Neural progenitor cell (in vitro differentiated cells): ENCODE data around the gene CELF4. TPM values are rescaled to one million over a fixed set of nuclear protein-coding genes. Genes with fewer than 3 reads are reported as not detected.
A peak's percentile ranks its signal among the peaks of the same experiment; 100 is the strongest.

Source experiments
- DNase-seq: peaks from one replicate; pipeline ENCODE4 v3.0.0-alpha.2; 2016; ENCODE audit warnings: low spot score
- H2AFZ ChIP-seq: fragments of 200-600 bp; sonication (generic); replicated peaks from 2 replicates; pipeline ENCODE4 v1.6.1; 2016; ENCODE audit warnings: antibody characterized with exemption
- H3F3A ChIP-seq: fragments of 200-600 bp; sonication (generic); 2 replicates; pipeline ENCODE4 v1.6.1; 2016; ENCODE audit warnings: antibody characterized with exemption, low read depth
- H3K27ac ChIP-seq: fragments of 200-600 bp; sonication (generic); 2 replicates; pipeline ENCODE4 v1.5.1; 2016; ENCODE audit warnings: mild to moderate bottlenecking
- H3K27me3 ChIP-seq: fragments of 200-600 bp; sonication (generic); 2 replicates; pipeline ENCODE4 v1.6.1; 2016; ENCODE audit warnings: mild to moderate bottlenecking, moderate library complexity
- H3K36me3 ChIP-seq: fragments of 200-600 bp; sonication (generic); 2 replicates; pipeline ENCODE4 v1.5.1; 2016
- H3K4me1 ChIP-seq: fragments of 200-600 bp; sonication (generic); 2 replicates; pipeline ENCODE4 v1.6.1; 2016; ENCODE audit warnings: mixed run types
- H3K4me2 ChIP-seq: fragments of 200-600 bp; sonication (generic); 2 replicates; pipeline ENCODE4 v1.6.1; 2016
- H3K4me3 ChIP-seq: fragments of 200-600 bp; sonication (generic); 2 replicates; pipeline ENCODE4 v1.5.1; 2016
- H3K79me2 ChIP-seq: fragments of 200-600 bp; sonication (generic); 2 replicates; pipeline ENCODE4 v1.6.1; 2016; ENCODE audit warnings: low read depth
- H3K9ac ChIP-seq: fragments of 200-600 bp; sonication (generic); 2 replicates; pipeline ENCODE4 v1.6.1; 2016
- H3K9me3 ChIP-seq: fragments of 200-600 bp; sonication (generic); 2 replicates; pipeline ENCODE4 v1.5.1; 2016; ENCODE audit warnings: low read depth
- H4K20me1 ChIP-seq: fragments of 200-600 bp; sonication (generic); 2 replicates; pipeline ENCODE4 v1.6.1; 2016; ENCODE audit warnings: low read depth
- H3K27ac Mint-ChIP-seq: 3 replicates; pipeline ENCODE4 v1.8.0; 2021; ENCODE audit warnings: mixed read lengths
- H3K27me3 Mint-ChIP-seq: 2 replicates; pipeline ENCODE4 v1.8.0; 2022; ENCODE audit warnings: low read depth, mild to moderate bottlenecking, inconsistent platforms, moderate library complexity, mixed read lengths; ENCODE audit not compliant: insufficient read depth
- H3K36me3 Mint-ChIP-seq: 3 replicates; pipeline ENCODE4 v1.8.0; 2021; ENCODE audit warnings: mixed read lengths
- H3K4me1 Mint-ChIP-seq: 3 replicates; pipeline ENCODE4 v1.8.0; 2021; ENCODE audit warnings: mixed read lengths
- H3K4me3 Mint-ChIP-seq: 3 replicates; pipeline ENCODE4 v1.8.0; 2021; ENCODE audit warnings: mild to moderate bottlenecking, moderate library complexity, mixed read lengths
- H3K9me3 Mint-ChIP-seq: 3 replicates; pipeline ENCODE4 v1.8.0; 2020; ENCODE audit warnings: mixed read lengths
- EZH2 ChIP-seq: fragments of 200-600 bp; sonication (generic); IDR thresholded peaks from 2 replicates; pipeline ENCODE4 v1.6.1; 2017; ENCODE audit warnings: antibody characterized with exemption, mild to moderate bottlenecking, moderate library complexity
- EZH2phosphoT487 ChIP-seq: fragments of 200-600 bp; sonication (generic); IDR thresholded peaks from 2 replicates; pipeline ENCODE4 v1.6.1; 2017; ENCODE audit warnings: antibody characterized with exemption
- total RNA-seq: library from RNA; depleted of rRNA; stranded (reverse); fragments of >200 nt; gene quantifications from 2 replicates; pipeline ENCODE4 v1.2.3, GENCODE V29; 2015; ENCODE audit warnings: low replicate concordance
- TF ChIP-seq, protein P1 (sequence below): fragments of 200-600 bp; sonication (generic); IDR thresholded peaks from 2 replicates; pipeline ENCODE4 v1.5.1; 2017; ENCODE audit warnings: antibody characterized with exemption, mild to moderate bottlenecking

Gene CELF4
- total RNA-seq, 1 donor from 2014 or later: 1.8 TPM

DNA sequence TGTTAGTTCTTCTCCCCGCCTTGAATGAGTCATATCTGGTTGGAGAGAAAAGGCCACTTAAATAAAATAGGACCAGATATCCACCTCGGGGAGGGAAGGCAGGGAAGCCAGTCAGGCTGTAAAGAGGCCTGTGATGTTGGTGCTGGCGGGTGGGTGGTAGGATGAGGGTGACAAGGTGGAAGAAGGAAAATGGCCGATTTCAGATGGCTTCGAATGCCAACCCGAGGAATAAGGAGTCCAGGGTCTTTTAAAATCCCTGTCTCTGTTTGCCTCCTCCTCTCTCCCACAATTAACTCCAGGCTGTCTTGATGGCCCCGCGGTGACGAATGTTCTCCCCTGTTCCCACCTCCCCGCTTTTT lies 41.5 kb downstream of the CELF4 start:
- no peak for DNase-seq
- H3K27me3 Mint-ChIP-seq: peaks cover 20% of the 10 kb centered on the region
- peak overlapping the region; percentile 93 for H2AFZ ChIP-seq

DNA sequence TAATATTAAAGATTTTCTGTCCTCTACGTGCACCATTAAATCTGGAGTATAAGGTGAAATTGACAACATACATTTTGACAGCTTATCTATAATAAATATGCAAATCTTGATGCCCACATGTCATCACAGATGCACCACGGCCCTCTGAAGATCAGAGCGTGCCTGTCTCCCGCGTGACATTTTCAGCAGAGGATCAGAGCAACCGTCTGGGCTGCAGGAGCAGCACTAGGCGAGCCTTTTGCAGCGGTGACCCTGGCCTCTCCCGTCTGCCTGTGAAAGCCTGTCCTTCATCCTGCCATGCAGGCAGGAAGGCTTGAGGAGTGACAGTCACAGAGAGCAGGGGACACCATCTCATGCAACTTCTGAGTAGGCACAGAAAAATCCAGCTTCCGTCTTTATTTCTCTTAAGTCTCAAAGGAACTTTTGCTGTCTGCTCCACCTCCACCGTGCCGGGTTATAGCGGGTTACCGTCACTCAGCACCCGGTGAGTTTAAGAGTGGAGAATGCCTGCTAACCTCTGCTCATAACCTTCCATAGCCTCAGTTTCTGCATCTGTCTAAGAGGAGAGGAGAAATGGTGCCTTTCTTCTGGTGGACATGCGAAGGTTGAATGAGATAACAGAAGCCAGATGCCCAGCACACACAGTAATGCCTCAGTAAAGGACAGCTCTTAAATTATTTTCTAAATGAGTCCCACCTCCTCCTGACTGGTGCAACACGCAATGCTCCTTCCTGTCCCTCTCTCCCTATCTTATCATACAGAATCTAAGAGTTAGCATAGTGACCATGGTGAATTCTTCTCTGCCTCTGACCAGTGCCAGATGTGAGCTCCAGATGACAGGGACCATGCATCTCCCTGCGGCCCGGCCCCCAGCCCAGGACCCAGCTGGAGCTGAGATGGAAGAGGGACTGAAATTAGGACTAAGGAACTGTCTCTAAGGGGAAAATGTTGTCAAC lies 43.8 kb downstream of the CELF4 start:
- H3K9me3 Mint-ChIP-seq: peaks cover 2% of the 10 kb centered on the region
- no peak overlapping the region for H2AFZ ChIP-seq
- H4K20me1 ChIP-seq: no peaks in the 10 kb centered on the region
- H3K36me3 Mint-ChIP-seq: no peaks in the 10 kb centered on the region
- no peaks in the 10 kb centered on the region for H3K9me3 ChIP-seq
- H3K4me1 Mint-ChIP-seq: peaks cover 32% of the 10 kb centered on the region
- peak overlapping the region; percentile 60 for H3K27ac Mint-ChIP-seq
- H3K4me1 ChIP-seq: peaks cover 18% of the 10 kb centered on the region
- no peak overlapping the region for H3K9ac ChIP-seq
- H3K4me3 Mint-ChIP-seq: peak overlapping the region; percentile 27
- no peak overlapping the region for H3K4me2 ChIP-seq
- no peak for DNase-seq
- TF ChIP-seq EZH2phosphoT487: no peak
- TF ChIP-seq, protein P1, sequence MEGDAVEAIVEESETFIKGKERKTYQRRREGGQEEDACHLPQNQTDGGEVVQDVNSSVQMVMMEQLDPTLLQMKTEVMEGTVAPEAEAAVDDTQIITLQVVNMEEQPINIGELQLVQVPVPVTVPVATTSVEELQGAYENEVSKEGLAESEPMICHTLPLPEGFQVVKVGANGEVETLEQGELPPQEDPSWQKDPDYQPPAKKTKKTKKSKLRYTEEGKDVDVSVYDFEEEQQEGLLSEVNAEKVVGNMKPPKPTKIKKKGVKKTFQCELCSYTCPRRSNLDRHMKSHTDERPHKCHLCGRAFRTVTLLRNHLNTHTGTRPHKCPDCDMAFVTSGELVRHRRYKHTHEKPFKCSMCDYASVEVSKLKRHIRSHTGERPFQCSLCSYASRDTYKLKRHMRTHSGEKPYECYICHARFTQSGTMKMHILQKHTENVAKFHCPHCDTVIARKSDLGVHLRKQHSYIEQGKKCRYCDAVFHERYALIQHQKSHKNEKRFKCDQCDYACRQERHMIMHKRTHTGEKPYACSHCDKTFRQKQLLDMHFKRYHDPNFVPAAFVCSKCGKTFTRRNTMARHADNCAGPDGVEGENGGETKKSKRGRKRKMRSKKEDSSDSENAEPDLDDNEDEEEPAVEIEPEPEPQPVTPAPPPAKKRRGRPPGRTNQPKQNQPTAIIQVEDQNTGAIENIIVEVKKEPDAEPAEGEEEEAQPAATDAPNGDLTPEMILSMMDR: no peak
- TF ChIP-seq EZH2: no peak
- H3K79me2 ChIP-seq: no peaks in the 10 kb centered on the region
- H3K27me3 ChIP-seq: peaks cover 43% of the 10 kb centered on the region
- peaks cover 18% of the 10 kb centered on the region for H3K27me3 Mint-ChIP-seq
- peaks cover 7% of the 10 kb centered on the region for H3F3A ChIP-seq
- H3K4me3 ChIP-seq: no peak overlapping the region
- H3K36me3 ChIP-seq: no peaks in the 10 kb centered on the region
- no peak overlapping the region for H3K27ac ChIP-seq

More for the DNA sequence above, 41.5 kb downstream of the CELF4 start:
- H3K9me3 ChIP-seq: no peaks in the 10 kb centered on the region
- peak overlapping the region; percentile 72 for H3K4me3 Mint-ChIP-seq
- peaks cover 2% of the 10 kb centered on the region for H3K9me3 Mint-ChIP-seq
- no peak overlapping the region for H3K27ac ChIP-seq
- no peak overlapping the region for H3K9ac ChIP-seq
- H3K27ac Mint-ChIP-seq: no peak overlapping the region
- H3K36me3 Mint-ChIP-seq: no peaks in the 10 kb centered on the region
- H3K36me3 ChIP-seq: no peaks in the 10 kb centered on the region
- no peaks in the 10 kb centered on the region for H4K20me1 ChIP-seq
- H3K4me3 ChIP-seq: peak overlapping the region; percentile 55
- H3K4me1 Mint-ChIP-seq: peaks cover 48% of the 10 kb centered on the region
- peaks cover 7% of the 10 kb centered on the region for H3F3A ChIP-seq
- H3K27me3 ChIP-seq: peaks cover 43% of the 10 kb centered on the region
- H3K4me2 ChIP-seq: peak overlapping the region; percentile 83
- no peaks in the 10 kb centered on the region for H3K79me2 ChIP-seq
- TF ChIP-seq EZH2 (no peak), EZH2phosphoT487 (no peak)
- TF ChIP-seq, protein P1: no peak
- H3K4me1 ChIP-seq: peaks cover 25% of the 10 kb centered on the region

DNA sequence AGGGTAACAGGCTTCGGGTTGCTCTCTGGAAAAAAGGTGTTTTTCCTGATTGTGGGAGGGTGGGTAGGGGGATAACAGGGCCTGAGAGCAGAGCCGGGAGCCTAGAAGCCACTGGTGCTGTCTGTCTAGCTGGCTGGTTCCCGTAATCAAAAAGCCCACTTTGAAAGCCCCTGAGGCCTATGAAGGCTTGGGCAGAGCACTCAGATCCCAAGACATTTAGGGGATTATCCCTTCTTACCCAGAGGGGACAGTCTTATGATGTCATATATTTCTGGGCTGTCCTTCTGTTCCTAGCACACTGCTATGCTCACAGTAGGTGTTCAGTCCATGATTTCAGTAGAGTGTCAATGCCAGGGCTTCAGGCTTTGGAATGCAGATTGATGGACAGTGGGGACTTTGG lies 45.1 kb downstream of the CELF4 start:
- H3K9ac ChIP-seq: no peak overlapping the region
- peaks cover 32% of the 10 kb centered on the region for H3K27me3 ChIP-seq
- Mint-ChIP-seq H3K36me3 (no peaks in the 10 kb centered on the region), H3K27me3 (peaks cover 15% of the 10 kb centered on the region), H3K27ac (no peak overlapping the region), H3K4me1 (peaks cover 23% of the 10 kb centered on the region), H3K9me3 (peaks cover 2% of the 10 kb centered on the region), H3K4me3 (no peak overlapping the region)
- H3K27ac ChIP-seq: no peak overlapping the region
- TF ChIP-seq EZH2 (no peak), EZH2phosphoT487 (no peak)
- TF ChIP-seq, protein P1: no peak
- H3K79me2 ChIP-seq: no peaks in the 10 kb centered on the region
- peaks cover 11% of the 10 kb centered on the region for H3K4me1 ChIP-seq
- no peak overlapping the region for H2AFZ ChIP-seq
- H3K36me3 ChIP-seq: no peaks in the 10 kb centered on the region
- no peak overlapping the region for H3K4me2 ChIP-seq
- H3K9me3 ChIP-seq: no peaks in the 10 kb centered on the region
- DNase-seq: no peak
- H3F3A ChIP-seq: no peaks in the 10 kb centered on the region
- H3K4me3 ChIP-seq: no peak overlapping the region
- no peaks in the 10 kb centered on the region for H4K20me1 ChIP-seq
